ENCODE measurements around the gene NR2C2. TPM values are rescaled to one million over a fixed set of nuclear protein-coding genes. Genes with fewer than 3 reads are reported as not detected.

The NR2C2 gene
- total RNA-seq, 1 donor from 2014 or later: 15.0 TPM

- peaks cover 8% of the 10 kb centered on the region for H3K36me3 ChIP-seq (ENCODE audit: control insufficient read depth, insufficient read depth, low read length)
- FAIRE-seq: no peak
- peak; percentile 71 for DNase-seq (ENCODE audit: low read depth)
- H3K27me3 ChIP-seq (ENCODE audit: control insufficient read depth, insufficient read depth, low read length): no peaks in the 10 kb centered on the region
- no peak for TF ChIP-seq CTCF (IDR thresholded peaks at IDR 0.05; ENCODE audit: insufficient read depth, low read length, severe bottlenecking)
- H3K4me3 ChIP-seq (ENCODE audit: low read depth, low read length): no peak overlapping the region
Observed at GRCh38 chr3:15011174-15011573, 63.8 kb downstream of the NR2C2 start.

- Histone ChIP-seq H3K4me3 (ENCODE audit: low read depth, low read length) (no peak overlapping the region), H3K36me3 (ENCODE audit: control insufficient read depth, insufficient read depth, low read length) (peaks cover 12% of the 10 kb centered on the region), H3K27me3 (ENCODE audit: control insufficient read depth, insufficient read depth, low read length) (no peaks in the 10 kb centered on the region)
- DNase-seq (ENCODE audit: low read depth) (no peak), FAIRE-seq (no peak)
- TF ChIP-seq CTCF (IDR thresholded peaks at IDR 0.05; ENCODE audit: insufficient read depth, low read length, severe bottlenecking): no peak
Observed at GRCh38 chr3:15014606-15015328, 67.4 kb downstream of the NR2C2 start.

GRCh38 chr3:15015456-15015855 lies 68.1 kb downstream of the NR2C2 start:
- no peak for TF ChIP-seq CTCF (IDR thresholded peaks at IDR 0.05; ENCODE audit: insufficient read depth, low read length, severe bottlenecking)
- FAIRE-seq (no peak), DNase-seq (ENCODE audit: low read depth) (no peak)
- no peaks in the 10 kb centered on the region for H3K27me3 ChIP-seq (ENCODE audit: control insufficient read depth, insufficient read depth, low read length)
- H3K4me3 ChIP-seq (ENCODE audit: low read depth, low read length): no peak overlapping the region
- peaks cover 14% of the 10 kb centered on the region for H3K36me3 ChIP-seq (ENCODE audit: control insufficient read depth, insufficient read depth, low read length)

- H3K4me3 ChIP-seq (ENCODE audit: low read depth, low read length): no peak overlapping the region
- peaks cover 16% of the 10 kb centered on the region for H3K36me3 ChIP-seq (ENCODE audit: control insufficient read depth, insufficient read depth, low read length)
- no peaks in the 10 kb centered on the region for H3K27me3 ChIP-seq (ENCODE audit: control insufficient read depth, insufficient read depth, low read length)
- FAIRE-seq: no peak
- no peak for DNase-seq (ENCODE audit: low read depth)
- TF ChIP-seq CTCF (IDR thresholded peaks at IDR 0.05; ENCODE audit: insufficient read depth, low read length, severe bottlenecking): no peak
Observed at GRCh38 chr3:15017191-15017590, 69.8 kb downstream of the NR2C2 start.

GRCh38 chr3:15023249-15023648 lies 75.9 kb downstream of the NR2C2 start:
- no peak for TF ChIP-seq CTCF (IDR thresholded peaks at IDR 0.05; ENCODE audit: insufficient read depth, low read length, severe bottlenecking)
- no peak for DNase-seq (ENCODE audit: low read depth)
- no peak for FAIRE-seq
- Histone ChIP-seq H3K27me3 (ENCODE audit: control insufficient read depth, insufficient read depth, low read length) (no peaks in the 10 kb centered on the region), H3K4me3 (ENCODE audit: low read depth, low read length) (no peak overlapping the region), H3K36me3 (ENCODE audit: control insufficient read depth, insufficient read depth, low read length) (peaks cover 8% of the 10 kb centered on the region)

- no peak for TF ChIP-seq CTCF (IDR thresholded peaks at IDR 0.05; ENCODE audit: insufficient read depth, low read length, severe bottlenecking)
- H3K36me3 ChIP-seq (ENCODE audit: control insufficient read depth, insufficient read depth, low read length): peaks cover 9% of the 10 kb centered on the region
- no peak for DNase-seq (ENCODE audit: low read depth)
- H3K4me3 ChIP-seq (ENCODE audit: low read depth, low read length): no peak overlapping the region
- no peaks in the 10 kb centered on the region for H3K27me3 ChIP-seq (ENCODE audit: control insufficient read depth, insufficient read depth, low read length)
- FAIRE-seq: no peak
Observed at GRCh38 chr3:15023719-15024118, 76.3 kb downstream of the NR2C2 start.

Measured in bronchial epithelial cell (primary cell).